ENCODE data around the gene STARD10.
A peak's percentile ranks its signal among the peaks of the same experiment; 100 is the strongest.

The STARD10 gene

DNA sequence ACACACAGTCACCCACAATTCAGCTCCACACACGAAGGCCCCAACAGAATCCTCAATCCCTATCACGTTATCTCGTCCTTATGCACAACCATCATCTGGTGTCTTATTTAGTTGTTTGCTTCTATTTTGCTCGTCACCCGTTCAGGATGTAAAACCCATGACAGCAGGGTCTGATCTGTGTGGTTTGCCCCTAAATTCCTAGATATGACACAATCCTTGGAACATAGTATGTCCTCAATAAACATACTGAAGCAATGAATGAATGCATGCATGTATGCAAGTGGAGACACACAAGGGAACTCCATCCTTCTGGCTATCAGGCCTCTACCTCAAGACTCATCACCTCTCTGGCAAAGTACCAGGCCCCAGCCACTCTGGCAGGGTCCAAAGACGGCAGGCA, 20.2 kb downstream of the STARD10 start:
- Mint-ChIP-seq H3K4me1 (ENCODE audit: low read depth) (peaks cover 6% of the 10 kb centered on the region), H3K9me3 (no peaks in the 10 kb centered on the region), H3K27me3 (ENCODE audit: low read depth) (no peaks in the 10 kb centered on the region), H3K36me3 (ENCODE audit: low read depth) (peaks cover 4% of the 10 kb centered on the region), H3K4me3 (no peak overlapping the region), H3K27ac (peak overlapping the region; percentile 11)

DNA sequence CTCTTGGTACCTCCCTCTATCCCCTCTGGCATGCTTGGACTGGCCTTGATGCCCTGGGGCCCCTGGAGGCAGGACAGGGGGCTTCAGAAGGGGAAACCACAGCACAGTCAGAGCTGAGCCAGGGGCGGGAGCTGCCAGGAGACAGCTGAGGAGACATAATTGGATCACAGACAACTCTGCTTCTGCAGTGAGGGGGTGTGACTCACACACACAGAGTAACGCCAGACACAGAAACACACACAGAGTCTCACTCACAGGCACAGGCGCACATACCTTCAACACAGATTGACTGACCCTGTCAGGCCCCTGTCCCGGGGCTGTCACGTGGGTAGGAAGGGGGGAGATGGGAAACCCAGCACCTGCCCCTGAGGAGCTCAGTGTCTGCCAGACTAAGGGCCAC, 20.6 kb downstream of the STARD10 start:
- peaks cover 4% of the 10 kb centered on the region for H3K36me3 Mint-ChIP-seq (ENCODE audit: low read depth)
- peaks cover 6% of the 10 kb centered on the region for H3K4me1 Mint-ChIP-seq (ENCODE audit: low read depth)
- H3K4me3 Mint-ChIP-seq: no peak overlapping the region
- no peaks in the 10 kb centered on the region for H3K9me3 Mint-ChIP-seq
- H3K27ac Mint-ChIP-seq: no peak overlapping the region
- no peaks in the 10 kb centered on the region for H3K27me3 Mint-ChIP-seq (ENCODE audit: low read depth)

DNA sequence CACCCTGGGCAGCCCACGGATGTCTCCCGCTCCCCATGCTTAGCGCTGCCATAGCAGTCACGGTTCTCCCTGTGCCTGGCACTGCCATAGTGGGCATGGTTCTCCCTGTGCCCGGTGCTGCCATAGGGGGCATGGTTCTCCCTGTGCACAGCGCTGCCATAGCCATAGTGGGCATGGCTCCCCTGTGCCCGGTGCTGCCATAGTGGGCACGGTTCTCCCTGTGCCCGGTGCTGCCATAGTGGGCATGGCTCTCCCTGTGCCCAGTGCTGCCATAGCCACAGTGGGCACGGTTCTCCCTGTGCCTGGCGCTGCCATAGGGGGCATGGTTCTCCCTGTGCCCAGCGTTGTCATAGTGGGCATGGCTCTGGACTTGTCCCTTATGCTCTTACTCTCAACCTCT, 21.8 kb downstream of the STARD10 start:
- Mint-ChIP-seq H3K4me1 (ENCODE audit: low read depth) (peaks cover 4% of the 10 kb centered on the region), H3K36me3 (ENCODE audit: low read depth) (peaks cover 4% of the 10 kb centered on the region), H3K27ac (no peak overlapping the region), H3K4me3 (no peak overlapping the region), H3K9me3 (no peaks in the 10 kb centered on the region), H3K27me3 (ENCODE audit: low read depth) (no peaks in the 10 kb centered on the region)

DNA sequence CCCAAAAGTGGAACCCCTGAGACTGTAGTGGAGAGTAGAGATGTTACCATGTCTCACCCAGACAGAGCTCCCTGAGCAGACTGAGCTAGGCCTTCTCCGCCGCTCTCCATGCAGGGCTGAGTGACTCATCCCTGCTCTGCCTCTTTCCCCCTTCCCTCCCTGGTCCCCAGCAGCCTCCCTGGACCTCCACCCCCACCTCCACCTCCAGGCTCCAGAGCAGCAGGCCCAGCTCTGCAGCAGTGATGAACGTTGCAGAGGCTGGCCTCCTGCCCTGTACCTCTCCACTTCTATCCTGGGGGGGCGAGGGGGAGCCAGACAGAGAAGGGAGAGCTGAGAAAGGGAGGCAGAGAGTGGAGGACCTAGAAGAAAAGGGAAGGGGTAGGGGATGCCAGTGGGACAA, 22.3 kb downstream of the STARD10 start:
- Mint-ChIP-seq H3K27ac (no peak overlapping the region), H3K36me3 (ENCODE audit: low read depth) (peaks cover 4% of the 10 kb centered on the region), H3K4me1 (ENCODE audit: low read depth) (peaks cover 4% of the 10 kb centered on the region), H3K27me3 (ENCODE audit: low read depth) (no peaks in the 10 kb centered on the region), H3K4me3 (no peak overlapping the region), H3K9me3 (no peaks in the 10 kb centered on the region)

DNA sequence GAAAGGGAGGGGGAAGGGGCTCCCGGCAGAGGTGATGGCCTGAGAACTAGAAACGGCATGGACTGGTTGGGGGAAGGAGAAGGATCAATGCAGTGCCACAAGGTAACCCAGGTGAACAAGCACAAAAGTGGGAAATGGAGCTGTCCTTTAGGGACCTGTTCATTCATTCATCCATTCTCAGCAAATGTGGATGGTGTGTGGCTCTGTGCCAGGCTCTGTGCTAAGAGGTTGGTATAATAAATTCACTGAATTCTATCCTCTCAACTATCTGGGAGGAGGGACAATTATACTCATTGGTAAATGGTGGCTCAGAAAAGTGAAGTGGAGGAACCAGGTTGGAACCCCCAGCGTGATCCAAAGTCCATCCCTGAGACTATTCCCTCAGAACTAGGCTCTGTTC, 23.0 kb downstream of the STARD10 start:
- Mint-ChIP-seq H3K4me1 (ENCODE audit: low read depth) (peaks cover 4% of the 10 kb centered on the region), H3K27ac (no peak overlapping the region), H3K9me3 (no peaks in the 10 kb centered on the region), H3K36me3 (ENCODE audit: low read depth) (peaks cover 4% of the 10 kb centered on the region), H3K4me3 (no peak overlapping the region), H3K27me3 (ENCODE audit: low read depth) (no peaks in the 10 kb centered on the region)

DNA sequence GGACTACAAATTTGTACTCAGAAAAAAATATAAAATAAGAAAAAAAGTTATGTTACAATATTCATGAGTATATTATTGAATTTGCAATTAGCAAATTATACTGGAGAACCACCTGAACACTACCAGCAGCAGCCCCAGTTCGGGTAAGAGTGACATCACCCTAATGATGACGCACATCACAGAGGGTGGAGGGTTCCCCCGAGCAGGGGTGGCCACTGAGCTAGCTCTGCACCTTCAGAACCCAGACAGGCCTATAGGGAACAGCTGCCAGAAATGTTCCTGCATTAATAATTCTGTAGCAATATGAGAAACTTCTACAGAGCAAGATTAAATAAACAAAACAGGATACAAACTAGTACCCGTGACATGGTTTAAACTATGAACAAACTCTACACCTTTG, 24.2 kb downstream of the STARD10 start:
- no peak overlapping the region for H3K27ac Mint-ChIP-seq
- peaks cover 4% of the 10 kb centered on the region for H3K36me3 Mint-ChIP-seq (ENCODE audit: low read depth)
- H3K27me3 Mint-ChIP-seq (ENCODE audit: low read depth): no peaks in the 10 kb centered on the region
- no peaks in the 10 kb centered on the region for H3K9me3 Mint-ChIP-seq
- no peak overlapping the region for H3K4me3 Mint-ChIP-seq
- H3K4me1 Mint-ChIP-seq (ENCODE audit: low read depth): peaks cover 4% of the 10 kb centered on the region

DNA sequence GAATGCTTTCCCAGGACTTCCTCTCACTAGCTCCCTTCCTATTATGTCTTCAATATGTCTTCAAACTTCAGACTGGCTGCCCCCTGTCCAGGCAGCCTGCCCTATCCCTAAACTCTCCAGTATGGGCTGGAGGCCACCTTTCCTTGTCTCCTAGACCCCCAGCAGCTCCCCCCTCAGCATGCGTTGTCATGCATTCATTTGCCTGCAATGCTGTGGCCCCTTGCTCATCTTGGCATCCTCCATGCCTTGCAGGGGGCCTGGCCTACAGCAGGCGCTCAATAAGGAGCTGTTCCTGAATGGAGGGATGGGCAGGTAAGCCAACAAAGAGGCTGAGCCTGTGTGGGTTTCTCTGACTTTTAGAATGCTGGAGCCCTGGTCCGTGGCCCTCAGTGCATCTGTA, 25.3 kb downstream of the STARD10 start:
- H3K27me3 Mint-ChIP-seq (ENCODE audit: low read depth): no peaks in the 10 kb centered on the region
- no peaks in the 10 kb centered on the region for H3K9me3 Mint-ChIP-seq
- H3K36me3 Mint-ChIP-seq (ENCODE audit: low read depth): peaks cover 4% of the 10 kb centered on the region
- peaks cover 7% of the 10 kb centered on the region for H3K4me1 Mint-ChIP-seq (ENCODE audit: low read depth)
- H3K27ac Mint-ChIP-seq: no peak overlapping the region
- no peak overlapping the region for H3K4me3 Mint-ChIP-seq

DNA sequence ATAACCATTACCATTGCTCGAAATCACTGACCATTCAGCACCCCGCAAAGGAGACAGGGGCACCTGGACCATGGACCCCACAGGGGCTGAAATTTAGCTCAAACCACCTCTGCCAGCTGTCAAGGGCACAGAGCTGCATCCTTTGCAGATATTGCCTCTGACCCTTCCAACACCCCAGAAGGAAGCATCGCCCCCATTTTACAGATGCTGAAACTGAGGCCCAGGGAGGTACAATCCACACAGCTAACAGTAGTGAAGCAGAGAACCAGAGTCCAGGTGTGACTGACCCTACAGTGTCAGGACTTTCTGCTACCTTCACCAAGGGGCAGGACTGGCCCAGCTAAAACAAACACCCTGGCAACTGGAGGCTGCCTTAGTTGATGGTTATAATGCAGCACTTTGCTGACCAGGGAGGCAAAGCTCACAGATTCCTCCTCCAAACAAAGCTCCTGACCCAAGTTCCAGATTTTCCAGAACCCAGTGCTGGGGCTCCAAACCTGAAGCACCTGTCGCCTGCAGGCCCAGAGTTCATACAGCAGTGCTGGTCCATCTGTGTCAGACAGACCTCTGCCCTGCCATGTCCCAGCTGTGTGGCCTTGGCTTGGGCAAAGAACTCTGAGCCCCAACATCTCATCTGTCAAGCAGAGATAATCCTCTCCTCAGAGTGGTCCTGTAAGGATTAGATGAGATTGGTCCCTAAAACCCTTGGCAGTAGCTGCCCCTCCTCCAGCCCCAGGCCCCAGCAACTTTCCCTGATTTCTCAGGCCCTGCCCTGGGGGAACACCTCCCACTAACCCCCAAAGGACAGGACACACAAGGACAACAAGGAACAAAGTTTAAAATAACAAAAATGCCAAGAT, 26.4 kb downstream of the STARD10 start:
- H3K27ac Mint-ChIP-seq: no peak overlapping the region

DNA sequence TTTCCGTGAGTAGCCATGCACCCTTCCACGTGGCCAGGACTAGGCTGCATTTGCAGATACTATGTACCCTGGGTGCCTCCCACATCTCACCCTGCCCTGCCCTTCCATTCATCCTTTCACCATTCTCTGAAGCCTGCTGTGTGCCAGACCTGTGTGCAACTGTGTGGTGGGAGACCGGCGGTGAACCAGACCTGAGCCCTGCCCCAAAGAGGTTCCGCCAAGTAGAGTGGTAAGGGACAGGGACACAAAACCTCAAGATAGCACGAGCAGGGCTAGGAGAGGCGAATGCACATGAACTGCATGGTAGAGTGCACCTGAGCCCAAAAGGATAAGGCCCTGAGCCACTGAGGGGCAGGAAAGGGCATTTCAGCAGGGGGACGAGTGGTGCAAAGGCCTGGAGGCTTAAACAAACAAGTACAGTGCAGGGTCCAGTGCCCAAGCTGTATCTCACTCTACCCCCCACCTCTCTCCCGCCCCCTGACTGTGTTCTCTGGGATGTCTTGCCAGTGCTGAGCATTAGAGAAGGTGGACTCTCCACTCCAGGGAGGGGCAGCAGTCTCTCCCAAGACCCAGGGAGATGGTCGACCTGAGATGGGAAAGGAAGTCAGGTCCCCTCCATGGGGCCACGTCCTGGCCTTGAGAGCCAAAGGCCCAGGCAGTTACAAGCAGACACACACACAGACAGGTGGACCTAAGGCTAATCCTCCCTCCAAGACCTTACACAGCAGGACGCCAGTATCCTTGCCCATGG, 27.5 kb downstream of the STARD10 start:
- Mint-ChIP-seq H3K9me3 (no peaks in the 10 kb centered on the region), H3K27ac (no peak overlapping the region), H3K36me3 (ENCODE audit: low read depth) (peaks cover 4% of the 10 kb centered on the region), H3K4me3 (no peak overlapping the region), H3K27me3 (ENCODE audit: low read depth) (no peaks in the 10 kb centered on the region), H3K4me1 (ENCODE audit: low read depth) (peaks cover 18% of the 10 kb centered on the region)

More for the DNA sequence above, 26.4 kb downstream of the STARD10 start:
- H3K4me1 Mint-ChIP-seq (ENCODE audit: low read depth): peaks cover 14% of the 10 kb centered on the region
- peaks cover 4% of the 10 kb centered on the region for H3K36me3 Mint-ChIP-seq (ENCODE audit: low read depth)
- no peak overlapping the region for H3K4me3 Mint-ChIP-seq
- H3K27me3 Mint-ChIP-seq (ENCODE audit: low read depth): no peaks in the 10 kb centered on the region
- H3K9me3 Mint-ChIP-seq: no peaks in the 10 kb centered on the region

DNA sequence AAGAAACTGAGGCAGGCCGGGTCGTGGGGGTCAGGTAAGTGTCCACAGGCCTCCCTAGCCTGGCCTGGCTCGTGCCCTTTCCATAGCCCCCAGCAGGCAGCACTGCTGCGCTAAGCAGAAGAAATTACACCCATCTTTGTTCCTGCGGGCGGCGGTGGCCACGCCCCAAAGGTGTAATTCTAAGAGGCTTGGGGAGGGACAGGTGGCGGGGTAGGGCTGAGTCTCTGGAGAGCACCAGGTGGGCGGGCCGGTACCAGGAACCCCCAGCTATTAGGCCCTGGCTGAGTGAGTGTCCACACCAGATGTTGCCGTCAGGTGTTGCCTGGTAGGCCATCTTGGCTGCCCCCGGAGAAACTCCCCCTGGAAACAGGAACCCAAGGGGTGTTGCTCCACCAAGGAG, 29.3 kb downstream of the STARD10 start:
- Mint-ChIP-seq H3K36me3 (ENCODE audit: low read depth) (peaks cover 7% of the 10 kb centered on the region), H3K4me1 (ENCODE audit: low read depth) (peaks cover 24% of the 10 kb centered on the region), H3K27ac (no peak overlapping the region), H3K9me3 (no peaks in the 10 kb centered on the region), H3K4me3 (no peak overlapping the region), H3K27me3 (ENCODE audit: low read depth) (no peaks in the 10 kb centered on the region)

DNA sequence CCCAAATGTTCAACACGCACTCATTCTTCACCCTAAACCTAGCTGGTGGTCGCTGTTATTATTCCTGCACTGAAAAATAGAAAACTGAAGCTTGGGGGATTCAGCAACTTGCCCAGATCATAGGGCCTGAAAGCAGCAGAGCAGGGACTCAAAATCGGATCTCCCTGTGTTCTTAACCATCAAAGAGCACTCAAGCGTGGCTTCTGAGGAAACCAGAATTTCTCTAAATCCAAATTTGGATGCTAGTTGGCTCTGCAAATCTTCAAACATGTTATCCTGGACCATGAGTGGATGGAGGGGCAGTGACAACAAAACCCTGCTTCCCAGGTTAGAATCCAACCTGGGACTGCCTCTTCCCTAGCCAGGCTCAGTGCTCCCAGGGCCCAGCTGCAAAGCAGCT, 30.0 kb downstream of the STARD10 start:
- no peaks in the 10 kb centered on the region for H3K9me3 Mint-ChIP-seq
- peaks cover 8% of the 10 kb centered on the region for H3K36me3 Mint-ChIP-seq (ENCODE audit: low read depth)
- H3K27ac Mint-ChIP-seq: no peak overlapping the region
- H3K27me3 Mint-ChIP-seq (ENCODE audit: low read depth): no peaks in the 10 kb centered on the region
- H3K4me1 Mint-ChIP-seq (ENCODE audit: low read depth): peaks cover 28% of the 10 kb centered on the region
- H3K4me3 Mint-ChIP-seq: no peak overlapping the region

DNA sequence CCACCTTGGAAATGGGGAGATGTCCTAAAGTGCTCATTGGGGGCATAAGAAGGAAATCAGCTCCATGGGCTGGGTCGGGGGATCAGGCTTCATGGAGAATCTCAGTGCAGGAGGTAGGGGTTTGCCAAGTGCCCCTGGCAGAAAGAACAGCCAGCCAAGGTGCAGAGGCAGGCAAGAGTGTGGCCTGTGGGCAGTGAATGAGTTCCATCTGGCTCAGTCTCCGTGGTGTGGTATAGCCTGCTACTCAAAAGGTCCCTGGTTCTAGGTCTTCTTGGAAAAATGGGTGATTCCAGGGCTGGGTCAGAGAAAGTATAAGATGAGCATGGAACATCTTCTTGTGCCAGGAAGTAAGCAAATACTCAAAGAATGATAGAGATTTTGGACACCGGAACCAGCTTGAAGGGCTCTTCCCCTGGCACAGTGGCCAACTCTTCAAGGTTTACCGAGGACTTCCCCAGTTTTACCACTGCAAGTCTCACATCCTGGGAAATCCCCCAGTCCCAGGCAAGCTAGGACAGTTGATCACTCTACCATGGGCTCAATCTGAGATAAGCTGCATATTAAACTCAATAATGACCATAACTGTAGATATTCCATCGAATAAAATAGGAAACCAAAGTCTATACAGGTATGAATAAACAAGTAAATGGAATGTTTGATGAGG, 31.1 kb downstream of the STARD10 start:
- peak overlapping the region; percentile 47 for H3K27ac Mint-ChIP-seq
- no peak overlapping the region for H3K4me3 Mint-ChIP-seq

DNA sequence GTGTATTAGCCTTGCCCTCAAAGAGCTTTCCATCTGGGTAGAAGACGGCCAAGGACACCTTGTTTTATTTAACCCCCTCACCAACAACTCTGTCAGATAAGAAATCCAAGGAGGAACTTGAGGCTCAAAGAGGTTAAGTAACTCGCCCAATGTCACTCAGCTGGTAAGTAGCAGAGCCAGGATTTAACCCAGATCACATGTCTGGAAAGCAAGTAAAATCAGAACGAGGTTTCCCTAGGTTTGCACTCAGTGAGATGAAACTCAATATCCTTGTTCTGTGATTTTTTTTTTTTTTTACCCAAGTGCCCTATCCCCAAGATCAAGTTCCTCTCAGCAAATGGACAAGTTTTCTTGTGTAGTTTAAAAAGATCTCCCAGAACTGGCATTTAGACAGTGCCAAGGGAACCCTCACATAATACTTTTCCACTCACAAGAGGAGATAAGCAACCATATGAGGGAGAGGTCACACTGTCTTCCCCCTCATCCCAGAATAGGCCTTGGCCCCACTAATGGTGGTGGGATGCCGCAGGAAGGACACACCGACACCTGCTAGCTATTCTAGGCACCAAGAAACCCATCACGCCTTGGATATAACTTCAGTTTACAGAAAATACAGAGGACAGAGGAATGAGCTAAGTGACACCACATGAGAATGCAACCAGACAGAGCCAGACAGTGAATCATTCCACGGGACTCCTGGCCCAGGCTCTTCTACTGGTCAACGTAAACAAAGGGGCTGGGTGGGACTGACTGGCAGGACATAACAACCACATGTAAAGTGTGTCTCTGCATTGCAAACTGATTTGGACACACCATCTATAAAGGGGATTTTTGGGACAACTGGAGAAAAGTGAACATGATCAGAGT, 33.1 kb downstream of the STARD10 start:
- Mint-ChIP-seq H3K4me1 (ENCODE audit: low read depth) (peaks cover 29% of the 10 kb centered on the region), H3K36me3 (ENCODE audit: low read depth) (peaks cover 18% of the 10 kb centered on the region), H3K9me3 (no peaks in the 10 kb centered on the region), H3K4me3 (no peak overlapping the region), H3K27ac (no peak overlapping the region), H3K27me3 (ENCODE audit: low read depth) (no peaks in the 10 kb centered on the region)

More for the DNA sequence above, 31.1 kb downstream of the STARD10 start:
- H3K4me1 Mint-ChIP-seq (ENCODE audit: low read depth): peaks cover 29% of the 10 kb centered on the region
- H3K27me3 Mint-ChIP-seq (ENCODE audit: low read depth): no peaks in the 10 kb centered on the region
- H3K9me3 Mint-ChIP-seq: no peaks in the 10 kb centered on the region
- H3K36me3 Mint-ChIP-seq (ENCODE audit: low read depth): peaks cover 15% of the 10 kb centered on the region

DNA sequence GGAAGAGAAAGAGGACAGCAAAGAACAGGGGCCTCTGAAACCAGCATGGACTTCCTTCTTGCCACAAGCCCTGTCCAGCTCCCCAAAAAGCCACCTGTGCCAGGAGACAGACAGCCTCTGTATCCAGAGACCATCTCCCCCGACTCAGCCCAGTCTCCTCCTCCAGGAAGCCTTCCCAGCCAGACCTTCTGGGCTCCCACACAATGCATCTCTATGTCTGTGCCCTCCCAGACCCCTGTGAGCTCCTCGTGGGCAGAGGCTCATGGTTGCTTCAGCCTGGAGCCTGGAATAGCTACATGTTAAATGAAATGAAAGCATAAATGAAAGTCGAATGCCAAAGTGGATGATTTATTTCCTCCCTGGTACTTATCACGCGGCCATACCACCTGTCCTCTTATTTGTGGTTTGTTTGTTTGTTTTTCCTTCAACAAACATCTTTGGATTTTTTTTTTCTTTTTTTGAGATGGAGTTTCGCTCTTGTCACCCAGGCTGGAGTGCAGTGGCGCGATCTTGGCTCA, 34.3 kb downstream of the STARD10 start:
- no peak overlapping the region for H3K4me3 Mint-ChIP-seq
- no peak overlapping the region for H3K27ac Mint-ChIP-seq
- no peaks in the 10 kb centered on the region for H3K9me3 Mint-ChIP-seq
- H3K36me3 Mint-ChIP-seq (ENCODE audit: low read depth): peaks cover 18% of the 10 kb centered on the region
- H3K27me3 Mint-ChIP-seq (ENCODE audit: low read depth): no peaks in the 10 kb centered on the region
- H3K4me1 Mint-ChIP-seq (ENCODE audit: low read depth): peaks cover 29% of the 10 kb centered on the region

Data from T-helper 1 cell treated with Interleukin-12 subunit alpha and Interleukin-12 subunit beta and Interleukin-4 antibody, amounts not matched to agents 30 μg/mL and 1 μg/mL, for 36 hours (primary cell).